ENCODE results near the gene DOCK11.

DOCK11 gene

GRCh38 chrX:118513120-118513898 is 17.7 kb downstream of the DOCK11 start:
- Histone ChIP-seq H3K9ac (no peak overlapping the region), H4K20me1 (peaks cover 4% of the 10 kb centered on the region; the same call in 1 of the 2 replicates), H3K36me3 (peaks cover 26% of the 10 kb centered on the region), H3K27ac (no peak overlapping the region), H3K4me1 (peaks cover 29% of the 10 kb centered on the region), H3K9me3 (peaks cover 24% of the 10 kb centered on the region), H3K4me3 (no peak overlapping the region), H3K4me2 (no peak overlapping the region), H3K27me3 (no peaks in the 10 kb centered on the region)
- no peak for TF ChIP-seq Cebpa-rat (IDR thresholded peaks at IDR 0.05)

DNA sequence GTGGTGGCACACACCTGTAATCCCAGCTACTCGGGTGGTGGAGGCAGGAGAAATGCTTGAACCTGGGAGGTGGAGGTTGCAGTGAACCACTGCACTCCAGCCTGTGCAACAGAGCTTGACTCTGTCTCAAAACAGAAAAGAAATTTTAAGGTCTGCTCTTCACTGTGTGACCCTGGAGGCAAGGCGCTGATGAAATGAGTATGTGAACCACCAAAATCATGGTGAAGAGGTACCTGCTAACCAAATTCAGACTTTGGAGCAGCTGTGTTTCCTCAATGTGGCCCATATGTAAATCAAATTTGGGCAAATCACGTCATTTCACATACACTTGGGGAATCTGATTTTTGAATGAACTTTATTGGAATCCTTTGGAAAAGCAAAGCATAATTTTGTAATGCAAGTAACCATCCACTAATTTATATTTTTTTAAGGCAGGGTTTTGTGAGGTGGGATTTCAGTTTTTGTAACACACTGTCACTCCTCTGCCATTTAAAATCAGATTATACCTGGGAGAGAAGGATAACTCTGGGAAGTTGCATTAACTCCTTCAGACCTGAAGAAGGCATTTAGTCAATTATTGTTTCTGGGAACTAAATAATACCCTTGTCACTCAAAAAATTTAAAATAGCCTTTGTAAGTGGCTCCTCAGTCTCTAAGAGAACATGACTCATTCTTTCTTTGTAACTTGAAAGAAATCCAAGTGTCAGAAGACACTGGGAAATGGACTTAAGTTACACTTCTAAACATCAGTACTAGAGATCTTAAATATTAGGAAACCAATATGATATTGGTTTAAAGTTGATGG is 24.0 kb downstream of the DOCK11 start:
- H3K27ac ChIP-seq = no peak overlapping the region
- H3K9ac ChIP-seq = no peak overlapping the region
- TF ChIP-seq Cebpa-rat (IDR thresholded peaks at IDR 0.05) = no peak
- peaks cover 5% of the 10 kb centered on the region for H3K9me3 ChIP-seq
- peaks cover 20% of the 10 kb centered on the region; the same call in 1 of the 2 replicates for H4K20me1 ChIP-seq
- H3K27me3 ChIP-seq = no peaks in the 10 kb centered on the region
- H3K4me2 ChIP-seq = no peak overlapping the region
- no peak overlapping the region for H3K4me3 ChIP-seq
- H3K4me1 ChIP-seq = peaks cover 4% of the 10 kb centered on the region; the same call in 1 of the 2 replicates
- H3K36me3 ChIP-seq = peaks cover 4% of the 10 kb centered on the region; the same call in 1 of the 2 replicates

DNA sequence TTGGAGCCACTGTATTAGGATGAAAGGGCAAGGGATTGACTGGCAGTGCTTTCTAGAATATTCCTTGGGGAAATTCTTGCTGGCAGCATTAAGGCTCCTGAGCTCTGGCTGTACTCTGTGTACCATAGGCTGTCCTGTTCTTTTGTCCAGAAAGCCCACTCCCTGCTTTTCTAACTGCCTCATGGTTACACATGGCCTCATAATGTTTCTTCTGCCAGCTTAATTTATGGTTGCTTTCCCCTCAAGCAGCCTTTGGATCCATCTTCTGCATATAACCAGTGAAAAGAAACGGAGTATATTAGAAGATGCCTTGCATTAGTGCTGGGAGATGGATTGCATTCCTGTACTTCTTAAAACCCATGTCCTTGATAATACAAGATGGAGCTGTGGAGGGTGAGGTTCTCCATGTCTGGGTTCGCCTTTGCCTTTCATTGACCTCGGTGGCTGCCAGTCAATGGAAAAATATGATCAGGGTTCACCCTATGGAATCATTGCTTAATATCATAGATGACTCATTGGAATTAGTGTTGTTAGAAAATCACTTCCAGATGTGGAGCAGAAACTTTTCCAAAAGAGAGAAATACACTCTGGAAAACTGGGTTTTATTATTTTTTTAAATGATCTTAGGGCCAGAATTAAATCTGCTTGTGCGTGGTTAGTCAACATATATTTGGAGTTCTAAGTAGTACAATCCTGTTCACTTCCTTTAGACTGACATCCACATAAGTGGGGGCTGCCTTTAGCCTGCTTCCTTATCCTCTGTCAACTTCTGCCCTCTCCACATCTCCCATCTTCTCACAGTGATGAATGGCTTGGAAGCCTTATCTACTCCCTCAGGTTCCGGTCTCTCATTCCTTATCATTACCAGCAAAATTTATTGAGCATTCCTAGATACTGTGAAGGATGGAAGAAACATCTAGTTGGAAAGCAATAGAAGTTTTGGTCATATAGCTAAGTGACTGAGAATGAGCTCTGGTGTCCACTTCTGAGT is 24.9 kb downstream of the DOCK11 start:
- no peak overlapping the region for H3K4me3 ChIP-seq
- TF ChIP-seq Cebpa-rat (IDR thresholded peaks at IDR 0.05) = no peak
- no peaks in the 10 kb centered on the region for H3K9me3 ChIP-seq
- no peaks in the 10 kb centered on the region for H3K36me3 ChIP-seq
- no peaks in the 10 kb centered on the region for H3K27me3 ChIP-seq
- H3K4me2 ChIP-seq = no peak overlapping the region
- no peak overlapping the region for H3K9ac ChIP-seq
- H4K20me1 ChIP-seq = peaks cover 20% of the 10 kb centered on the region; the same call in 1 of the 2 replicates
- no peak overlapping the region for H3K27ac ChIP-seq
- H3K4me1 ChIP-seq = peaks cover 8% of the 10 kb centered on the region

- H3K4me3 ChIP-seq = no peak overlapping the region
- no peak overlapping the region for H3K27ac ChIP-seq
- no peaks in the 10 kb centered on the region for H3K36me3 ChIP-seq
- H3K9me3 ChIP-seq = no peaks in the 10 kb centered on the region
- TF ChIP-seq Cebpa-rat (IDR thresholded peaks at IDR 0.05) = no peak
- no peaks in the 10 kb centered on the region for H3K27me3 ChIP-seq
- H4K20me1 ChIP-seq = peaks cover 28% of the 10 kb centered on the region; the same call in 1 of the 2 replicates
- H3K4me1 ChIP-seq = peaks cover 18% of the 10 kb centered on the region
- no peak overlapping the region for H3K4me2 ChIP-seq
- H3K9ac ChIP-seq = no peak overlapping the region
Observed at GRCh38 chrX:118521435-118521834, 25.8 kb downstream of the DOCK11 start.

DNA sequence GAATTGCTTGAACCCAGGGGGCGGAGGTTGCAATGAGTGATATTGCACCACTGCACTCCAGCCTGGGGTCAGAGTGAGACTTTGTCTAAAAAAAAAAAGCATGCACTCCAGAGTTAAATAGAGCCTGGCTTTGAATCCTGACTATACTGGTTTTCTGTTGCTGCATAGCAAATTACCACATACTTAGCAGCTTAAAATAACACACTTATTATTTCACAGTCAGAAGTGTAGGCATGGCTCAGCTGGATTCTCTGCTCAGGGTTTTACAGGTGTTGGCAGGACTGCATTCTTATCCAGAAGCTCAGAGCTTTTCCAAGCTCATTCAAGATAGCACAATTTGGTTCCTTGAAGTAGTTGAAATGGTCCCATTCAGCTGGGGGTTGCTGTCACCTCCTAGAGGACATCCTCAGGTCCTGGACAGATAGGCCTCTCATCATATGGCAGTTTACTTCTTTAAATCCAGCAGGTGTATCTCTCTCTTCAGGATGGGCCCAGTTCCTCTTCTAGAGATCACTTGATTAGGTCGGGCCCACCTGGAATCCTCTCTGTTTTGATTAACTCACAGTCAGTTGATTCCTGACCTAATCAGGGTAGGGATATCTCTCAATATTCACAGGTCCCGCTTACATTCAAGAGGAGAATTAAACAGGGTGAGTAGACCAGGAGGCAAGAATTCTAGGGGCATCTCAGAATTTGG is 26.8 kb downstream of the DOCK11 start:
- H3K9me3 ChIP-seq = no peaks in the 10 kb centered on the region
- H3K36me3 ChIP-seq = no peaks in the 10 kb centered on the region
- H3K4me3 ChIP-seq = no peak overlapping the region
- no peaks in the 10 kb centered on the region for H3K27me3 ChIP-seq
- H3K4me2 ChIP-seq = no peak overlapping the region
- no peak overlapping the region for H3K27ac ChIP-seq
- H3K9ac ChIP-seq = no peak overlapping the region
- H4K20me1 ChIP-seq = peaks cover 30% of the 10 kb centered on the region; the same call in 1 of the 2 replicates
- no peak for TF ChIP-seq Cebpa-rat (IDR thresholded peaks at IDR 0.05)
- peaks cover 27% of the 10 kb centered on the region for H3K4me1 ChIP-seq

DNA sequence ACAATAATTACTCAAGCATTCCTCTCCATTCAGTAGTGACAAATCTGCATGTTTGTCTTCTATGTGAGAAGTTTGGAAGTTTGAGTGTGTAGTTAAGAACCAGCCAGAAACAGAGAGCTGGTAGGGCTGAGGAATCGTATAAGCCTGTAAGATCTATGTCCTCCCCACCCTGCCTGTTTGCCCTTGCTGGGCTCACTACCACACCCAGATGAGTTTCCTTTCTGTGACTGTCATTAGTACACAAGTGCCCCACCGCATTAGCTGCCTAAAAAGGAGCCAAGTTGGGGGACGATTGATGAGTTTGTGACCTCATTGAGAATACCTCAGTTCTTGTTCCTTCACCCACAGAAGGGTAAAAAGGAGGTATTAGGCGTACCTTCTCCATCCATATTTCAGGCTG is 28.3 kb downstream of the DOCK11 start:
- Histone ChIP-seq H3K4me2 (no peak overlapping the region), H3K9ac (no peak overlapping the region), H3K4me1 (peaks cover 37% of the 10 kb centered on the region), H3K27ac (no peak overlapping the region), H3K27me3 (no peaks in the 10 kb centered on the region), H4K20me1 (peaks cover 24% of the 10 kb centered on the region; the same call in 1 of the 2 replicates), H3K9me3 (no peaks in the 10 kb centered on the region), H3K36me3 (no peaks in the 10 kb centered on the region), H3K4me3 (no peak overlapping the region)
- TF ChIP-seq Cebpa-rat (IDR thresholded peaks at IDR 0.05) = no peak

GRCh38 chrX:118524344-118524743 is 28.7 kb downstream of the DOCK11 start:
- peaks cover 39% of the 10 kb centered on the region for H3K4me1 ChIP-seq
- H3K27ac ChIP-seq = no peak overlapping the region
- H3K4me3 ChIP-seq = no peak overlapping the region
- no peak for TF ChIP-seq Cebpa-rat (IDR thresholded peaks at IDR 0.05)
- no peak overlapping the region for H3K4me2 ChIP-seq
- peaks cover 24% of the 10 kb centered on the region; the same call in 1 of the 2 replicates for H4K20me1 ChIP-seq
- no peak overlapping the region for H3K9ac ChIP-seq
- no peaks in the 10 kb centered on the region for H3K27me3 ChIP-seq
- H3K9me3 ChIP-seq = no peaks in the 10 kb centered on the region
- no peaks in the 10 kb centered on the region for H3K36me3 ChIP-seq

- Histone ChIP-seq H3K9ac (no peak overlapping the region), H3K4me3 (no peak overlapping the region), H3K36me3 (no peaks in the 10 kb centered on the region), H3K4me2 (peak overlapping the region; percentile 10; the same call in 1 of the 2 replicates), H4K20me1 (peaks cover 17% of the 10 kb centered on the region; the same call in 1 of the 2 replicates), H3K27me3 (no peaks in the 10 kb centered on the region), H3K4me1 (peaks cover 39% of the 10 kb centered on the region), H3K9me3 (no peaks in the 10 kb centered on the region), H3K27ac (no peak overlapping the region)
- TF ChIP-seq Cebpa-rat (IDR thresholded peaks at IDR 0.05) = no peak
Observed at GRCh38 chrX:118525174-118525730, 29.6 kb downstream of the DOCK11 start.

Data from BLaER1 (cell line).